Fibroblast of the aortic adventitia (primary cell): ENCODE data around the gene RGS7. TPM values are rescaled to one million over a fixed set of nuclear protein-coding genes. Genes with fewer than 3 reads are reported as not detected.
"Not testable (repeated sequence)": the region's sequence is repeated elsewhere in the genome, so short reads cannot be mapped to it uniquely, and the experiment has no call there.

Experiments
- DNase-seq: peaks from one replicate; pipeline ENCODE4 v3.0.0-alpha.2; 2010; ENCODE audit warnings: low read depth
- H3K4me3 ChIP-seq: 2 replicates; pipeline ENCODE4 v1.5.1; 2011; ENCODE audit warnings: low read depth, mild to moderate bottlenecking, control low read depth, low read length, moderate library complexity
- CTCF ChIP-seq: IDR thresholded peaks from 2 replicates; pipeline ENCODE4 v1.5.1; 2011; ENCODE audit warnings: mild to moderate bottlenecking, low read length, control low read depth, inconsistent platforms; ENCODE audit not compliant: insufficient read depth
- total RNA-seq: library from RNA; depleted of rRNA; stranded (reverse); fragments of >200 nt; gene quantifications from 2 replicates; pipeline ENCODE4 v1.2.3, GENCODE V29; 2012; ENCODE audit warnings: low replicate concordance

The RGS7 gene
- total RNA-seq, 1 donor, result 0.63 TPM

DNA sequence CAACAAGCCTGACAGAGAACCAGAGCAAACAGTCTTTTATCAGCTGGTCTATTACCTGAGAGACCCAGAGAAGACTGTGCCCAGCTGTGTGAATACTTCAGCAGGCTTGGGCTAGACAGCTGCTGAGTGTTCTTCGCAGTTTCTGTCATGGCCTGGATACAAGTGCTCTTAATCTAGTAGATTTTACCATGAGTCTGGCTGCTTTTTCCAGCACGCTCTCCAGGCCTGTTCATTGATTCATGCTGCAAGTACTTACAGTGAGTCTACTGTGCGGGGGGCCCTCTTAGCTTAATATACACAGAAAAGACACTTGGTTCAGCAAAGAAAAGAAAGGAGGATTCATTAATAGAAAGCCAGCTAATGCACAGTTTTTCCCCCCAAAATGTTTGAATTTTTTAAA is 48.5 kb downstream of the RGS7 start:
- no peak for TF ChIP-seq CTCF
- H3K4me3 ChIP-seq, result no peak overlapping the region
- DNase-seq, result no peak

DNA sequence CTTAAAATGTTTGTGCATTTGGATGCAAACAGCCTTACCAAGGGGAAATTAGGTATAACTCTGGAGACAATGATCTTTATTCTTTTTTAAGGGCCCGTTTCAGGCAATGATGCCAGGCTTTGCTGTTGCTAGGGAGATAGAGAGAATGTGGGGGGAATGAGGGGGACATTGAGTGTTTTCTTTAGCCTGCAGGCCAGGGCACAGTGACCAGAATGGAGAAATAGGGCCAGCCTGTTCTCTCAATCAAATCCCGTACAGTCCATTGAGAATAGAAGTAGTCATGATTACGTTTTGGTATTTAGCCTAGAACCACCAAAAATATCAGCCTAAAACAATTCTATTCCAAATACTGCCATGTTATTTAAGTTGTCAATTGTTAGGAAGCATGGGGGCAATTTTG is 49.0 kb downstream of the RGS7 start:
- H3K4me3 ChIP-seq, result no peak overlapping the region
- no peak for TF ChIP-seq CTCF
- DNase-seq, result no peak

GRCh38 chr1:241306125-241306790 is 50.7 kb downstream of the RGS7 start:
- H3K4me3 ChIP-seq, result no peak overlapping the region
- TF ChIP-seq CTCF, result no peak

GRCh38 chr1:241302024-241302423 is 55.0 kb downstream of the RGS7 start:
- DNase-seq, H3K4me3 ChIP-seq: not testable (repeated sequence)

More at GRCh38 chr1:241306125-241306790, 50.7 kb downstream of the RGS7 start:
- no peak for DNase-seq

DNA sequence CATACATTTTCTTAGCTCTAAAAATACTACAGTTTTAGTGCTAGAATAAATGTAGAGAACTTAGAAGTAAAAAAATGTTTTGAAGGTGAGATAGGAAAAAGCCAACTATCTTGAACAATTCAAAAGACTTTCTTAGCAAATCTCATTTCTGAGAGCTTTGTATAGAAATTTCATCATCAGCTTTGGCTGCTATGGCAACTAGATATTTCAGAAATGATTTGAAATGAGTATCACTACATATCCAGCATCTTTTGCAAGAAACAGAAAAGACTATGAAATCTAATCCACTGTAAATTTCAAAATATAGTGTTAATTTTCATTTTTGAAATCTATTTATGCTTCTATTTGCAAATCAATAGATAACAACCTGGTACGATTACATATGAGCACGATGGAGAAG is 57.7 kb downstream of the RGS7 start:
- H3K4me3 ChIP-seq, result no peak overlapping the region
- DNase-seq, result no peak
- no peak for TF ChIP-seq CTCF

- no peak overlapping the region for H3K4me3 ChIP-seq
- no peak for TF ChIP-seq CTCF
- no peak for DNase-seq
Observed at GRCh38 chr1:241292973-241293372, 64.0 kb downstream of the RGS7 start.

- DNase-seq, H3K4me3 ChIP-seq: not testable (repeated sequence)
Observed at GRCh38 chr1:241291548-241291947, 65.5 kb downstream of the RGS7 start.

DNA sequence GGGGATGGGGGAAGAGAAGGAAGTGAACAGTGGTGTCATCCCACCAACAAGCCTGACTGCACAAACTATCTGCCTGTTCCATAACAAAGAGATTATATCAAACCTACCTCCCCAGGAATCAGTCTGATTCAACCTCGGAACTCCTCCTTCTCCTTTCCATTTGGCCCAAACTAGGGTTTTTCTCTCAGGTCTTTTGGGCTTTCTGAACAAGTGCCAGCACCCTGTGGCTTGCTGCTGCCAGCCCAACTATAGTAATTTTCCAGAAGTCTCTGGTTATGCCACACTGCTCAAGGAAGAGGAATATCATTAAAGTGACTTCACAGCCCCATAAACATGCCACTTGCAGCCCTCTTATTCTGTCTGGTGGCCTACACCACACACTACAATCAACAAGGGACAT is 70.5 kb downstream of the RGS7 start:
- no peak for DNase-seq
- TF ChIP-seq CTCF, result no peak
- H3K4me3 ChIP-seq, result no peak overlapping the region
